H1 (cell line): ENCODE measurements around the gene PCDH8. TPM values are rescaled to one million over a fixed set of nuclear protein-coding genes. Genes with fewer than 3 reads are reported as not detected.

Experiments used
- CTCF ChIA-PET: fragments of 300-600 bp; sonication (Branson Sonifier 250); formaldehyde crosslinking; loops from one replicate; lab custom pipeline; 2021; ENCODE audit not compliant: partially characterized antibody; lab: Charles Lee
- POLR2A ChIA-PET: fragments of 300-600 bp; sonication (Branson Sonifier 250); formaldehyde crosslinking; loops from one replicate; lab custom pipeline; 2021; ENCODE audit warnings: inconsistent platforms; ENCODE audit not compliant: partially characterized antibody; lab: Charles Lee
- DNase-seq, 2 experiments: peaks; one replicate each; pipeline versions ENCODE4 v3.0.0 to v3.0.0-alpha.2; 2010 to 2022; ENCODE audit warnings: low spot score in 2 of 2, low read depth in 1 of 2, mixed read lengths in 1 of 2
- FAIRE-seq: peaks from 2 replicates; lab custom pipeline; 2011; peaks lifted over from hg19 to GRCh38; lab: Jason Lieb, UNC
- H2AFZ ChIP-seq: 2 replicates; pipeline ENCODE4 v1.8.1; 2012; ENCODE audit warnings: low read length, inconsistent platforms
- H2AK5ac ChIP-seq: 2 replicates; pipeline ENCODE4 v1.6.1; 2013; ENCODE audit warnings: low read depth, low read length
- H2BK120ac ChIP-seq: replicated peaks from 2 replicates; pipeline ENCODE3; 2013; ENCODE audit warnings: low read depth, low read length, inconsistent platforms
- H2BK12ac ChIP-seq: 2 replicates; pipeline ENCODE4 v1.6.1; 2013; ENCODE audit warnings: low read depth, low read length
- H2BK15ac ChIP-seq: 2 replicates; pipeline ENCODE4 v1.6.1; 2013; ENCODE audit warnings: low read length
- H2BK20ac ChIP-seq: 2 replicates; pipeline ENCODE4 v1.6.1; 2013; ENCODE audit warnings: low read length
- H2BK5ac ChIP-seq: 2 replicates; pipeline ENCODE4 v1.6.1; 2013; ENCODE audit warnings: low read depth, low read length
- H3K14ac ChIP-seq: 2 replicates; pipeline ENCODE4 v1.6.1; 2013; ENCODE audit warnings: inconsistent platforms; ENCODE audit not compliant: insufficient read length
- H3K18ac ChIP-seq: 2 replicates; pipeline ENCODE4 v1.6.1; 2013; ENCODE audit warnings: low read length; ENCODE audit errors: extremely low read depth
- H3K23ac ChIP-seq: 2 replicates; pipeline ENCODE4 v1.6.1; 2013; ENCODE audit warnings: inconsistent platforms; ENCODE audit not compliant: insufficient read length
- H3K23me2 ChIP-seq: 2 replicates; pipeline ENCODE4 v1.6.1; 2013; ENCODE audit warnings: low read depth, low read length
- H3K27ac ChIP-seq: 2 replicates; pipeline ENCODE4 v1.6.1; 2011; ENCODE audit warnings: low read depth, low read length, inconsistent platforms
- H3K27me3 ChIP-seq, 4 experiments: replicated peaks in 1 of 4; 1 replicate in 1 of 4; 2 replicates in 3 of 4; pipeline versions ENCODE4 v1.6.1 to v1.8.1; 2011 to 2013; ENCODE audit warnings: low read length in 3 of 4, mild to moderate bottlenecking in 3 of 4, inconsistent platforms in 2 of 4, mixed read lengths in 2 of 4, moderate library complexity in 1 of 4; ENCODE audit not compliant: control insufficient read depth in 3 of 4, insufficient read depth in 3 of 4; ENCODE audit errors: extremely low read depth in 1 of 4
- H3K36me3 ChIP-seq, 4 experiments: 2 replicates each; pipeline versions ENCODE4 v1.6.1 to v1.8.1; 2011 to 2013; ENCODE audit warnings: mild to moderate bottlenecking in 4 of 4, low read length in 3 of 4, moderate library complexity in 2 of 4, control low read depth in 1 of 4, inconsistent platforms in 1 of 4; ENCODE audit not compliant: insufficient read depth in 4 of 4, control insufficient read depth in 2 of 4
- H3K4ac ChIP-seq: replicated peaks from 2 replicates; pipeline ENCODE3; 2013; ENCODE audit warnings: low read length, low read depth, mixed read lengths, inconsistent platforms; ENCODE audit not compliant: insufficient read length
- H3K4me1 ChIP-seq, 4 experiments: replicated peaks in 1 of 4; 1 replicate in 1 of 4; 2 replicates in 3 of 4; pipeline versions ENCODE4 v1.6.1 to v1.8.1; 2011 to 2013; ENCODE audit warnings: low read length in 3 of 4, inconsistent platforms in 2 of 4, mixed read lengths in 1 of 4; ENCODE audit not compliant: insufficient read depth in 4 of 4, control insufficient read depth in 3 of 4
- H3K4me2 ChIP-seq, 2 experiments: 2 replicates each; pipeline versions ENCODE4 v1.6.1 to v1.8.1; 2011 to 2013; ENCODE audit warnings: low read depth in 2 of 2, low read length in 2 of 2, control low read depth in 1 of 2, inconsistent platforms in 1 of 2, mild to moderate bottlenecking in 1 of 2; ENCODE audit not compliant: insufficient read depth in 1 of 2
- H3K4me3 ChIP-seq, 4 experiments: fragments of 200-600, 300-600 bp in 1 of 4; sonication (generic), shearing (Covaris generic), sonication (Bioruptor Twin) in 1 of 4; 2 replicates each; pipeline versions ENCODE4 v1.5.1 to v1.8.1; 2011 to 2016; ENCODE audit warnings: low read length in 4 of 4, low read depth in 3 of 4, control low read depth in 2 of 4, inconsistent platforms in 2 of 4, mild to moderate bottlenecking in 2 of 4, mixed read lengths in 1 of 4, moderate library complexity in 1 of 4; ENCODE audit not compliant: insufficient read depth in 2 of 4; ENCODE audit errors: extremely low read depth in 1 of 4
- H3K56ac ChIP-seq: replicated peaks from 2 replicates; pipeline ENCODE3; 2013; ENCODE audit warnings: low read depth, mild to moderate bottlenecking, mixed read lengths, low read length, inconsistent platforms; ENCODE audit not compliant: insufficient read length
- H3K79me1 ChIP-seq: 2 replicates; pipeline ENCODE4 v1.6.1; 2013; ENCODE audit warnings: low read depth, low read length, control low read depth
- H3K79me2 ChIP-seq, 2 experiments: 2 replicates each; pipeline versions ENCODE4 v1.6.1 to v1.8.1; 2012 to 2013; ENCODE audit warnings: low read length in 2 of 2, mild to moderate bottlenecking in 2 of 2, inconsistent platforms in 1 of 2; ENCODE audit not compliant: insufficient read depth in 2 of 2, control insufficient read depth in 1 of 2
- H3K9ac ChIP-seq, 4 experiments: replicated peaks in 1 of 4; 1 replicate in 1 of 4; 2 replicates in 3 of 4; pipeline versions ENCODE4 v1.6.1 to v1.8.1; 2011 to 2013; ENCODE audit warnings: low read depth in 3 of 4, low read length in 3 of 4, control low read depth in 2 of 4, mild to moderate bottlenecking in 2 of 4, moderate library complexity in 2 of 4, inconsistent platforms in 1 of 4; ENCODE audit errors: extremely low read depth in 1 of 4
- H3K9me3 ChIP-seq, 2 experiments: 2 replicates each; pipeline versions ENCODE4 v1.6.1 to v1.8.1; 2012 to 2013; ENCODE audit warnings: mild to moderate bottlenecking in 2 of 2, moderate library complexity in 2 of 2, control low read depth in 1 of 2, inconsistent platforms in 1 of 2, low read depth in 1 of 2, low read length in 1 of 2, mixed read lengths in 1 of 2; ENCODE audit not compliant: insufficient read depth in 2 of 2
- H4K20me1 ChIP-seq, 2 experiments: replicated peaks in 1 of 2; 2 replicates each; pipeline versions ENCODE3 to v1.8.1; 2011 to 2013; ENCODE audit warnings: inconsistent platforms in 2 of 2, low read length in 2 of 2, mild to moderate bottlenecking in 1 of 2; ENCODE audit not compliant: insufficient read depth in 2 of 2, control insufficient read depth in 1 of 2
- H4K5ac ChIP-seq: 2 replicates; pipeline ENCODE4 v1.6.1; 2013; ENCODE audit warnings: low read length, low read depth, mixed read lengths, inconsistent platforms; ENCODE audit not compliant: insufficient read length
- H4K8ac ChIP-seq: 2 replicates; pipeline ENCODE4 v1.8.0; 2013; ENCODE audit warnings: mild to moderate bottlenecking, moderate library complexity, low read length, inconsistent platforms; ENCODE audit not compliant: insufficient read depth; ENCODE audit errors: extremely low read depth
- H4K91ac ChIP-seq: replicated peaks from 2 replicates; pipeline ENCODE3; 2013; ENCODE audit warnings: low read length, mixed read lengths, inconsistent platforms; ENCODE audit not compliant: insufficient read length
- ATF2 ChIP-seq: IDR thresholded peaks from 2 replicates; pipeline ENCODE4 v1.6.1; 2012; ENCODE audit warnings: low read length, inconsistent platforms
- CTCF ChIP-seq, 3 experiments: IDR thresholded peaks; 1 replicate in 2 of 3; 2 replicates in 1 of 3; pipeline versions ENCODE4 v1.5.1 to v1.6.1; 2011; ENCODE audit warnings: low read length in 3 of 3, mild to moderate bottlenecking in 3 of 3, inconsistent platforms in 2 of 3, low read depth in 1 of 3, moderate library complexity in 1 of 3; ENCODE audit not compliant: insufficient read depth in 1 of 3; ENCODE audit errors: control extremely low read depth in 1 of 3
- EGR1 ChIP-seq: IDR thresholded peaks from 2 replicates; pipeline ENCODE4 v1.6.1; 2011; ENCODE audit warnings: low read depth, low read length, borderline replicate concordance
- POU5F1 ChIP-seq: IDR thresholded peaks from 2 replicates; pipeline ENCODE4 v1.6.1; 2011; ENCODE audit warnings: low read depth, mild to moderate bottlenecking, low read length, moderate library complexity
- RBBP5 ChIP-seq: IDR thresholded peaks from 2 replicates; pipeline ENCODE4 v1.7.1; 2012; ENCODE audit warnings: low read depth, mild to moderate bottlenecking, inconsistent platforms, low read length, moderate library complexity, borderline replicate concordance
- SAP30 ChIP-seq: fragments of 300-600 bp; sonication (generic); IDR thresholded peaks from 2 replicates; pipeline ENCODE4 v1.7.1; 2012; ENCODE audit warnings: low read length, moderate library complexity, mild to moderate bottlenecking, inconsistent platforms; ENCODE audit not compliant: insufficient read depth, insufficient replicate concordance
- SIX5 ChIP-seq: IDR thresholded peaks from 2 replicates; pipeline ENCODE4 v1.6.1; 2011; ENCODE audit warnings: mild to moderate bottlenecking, low read depth, low read length
- TAF7 ChIP-seq: optimal IDR thresholded peaks from 2 replicates; pipeline ENCODE3; 2011; ENCODE audit warnings: low read depth, mild to moderate bottlenecking, inconsistent platforms, low read length, moderate library complexity, borderline replicate concordance
- TCF12 ChIP-seq: IDR thresholded peaks from 2 replicates; pipeline ENCODE4 v1.6.1; 2011; ENCODE audit warnings: low read depth, mild to moderate bottlenecking, low read length
- WGBS, 2 experiments: shearing (Covaris generic) in 1 of 2; methylation state at CpG; one replicate each; pipeline versions ENCODE4 v1.1.6 to v1.1.7; 2013 to 2015; ENCODE audit warnings: low lambda C conversion rate in 2 of 2, mixed read lengths in 2 of 2, inconsistent platforms in 1 of 2, low coverage in 1 of 2, missing lambda C conversion rate in 1 of 2; ENCODE audit not compliant: insufficient replicate concordance in 2 of 2, insufficient coverage in 1 of 2, insufficient read length in 1 of 2; ENCODE audit errors: extremely low coverage in 1 of 2, missing lambda C conversion rate in 1 of 2; 5-methylcytosine and 5-hydroxymethylcytosine counted together
- polyA plus RNA-seq, 7 experiments: library from polyadenylated mRNA; depleted of rRNA in 3 of 7; stranded (reverse) in 5 of 7; unstranded in 2 of 7; fragments of >200 nt in 5 of 7; fragments of 200-250 nt in 2 of 7; gene quantifications; 1 replicate in 5 of 7; 2 replicates in 1 of 7; 4 replicates in 1 of 7; pipeline versions ENCODE4 v1.2.1 to v1.2.3, GENCODE V29; 2011 to 2013; ENCODE audit warnings: missing spikeins in 2 of 7, mixed read lengths in 2 of 7
- total RNA-seq: library from RNA; stranded (reverse); fragmentation: NEBNext Ultra II Directional; extraction: Animal tissue kit (Norgen Biotek cat#: 25700); gene quantifications from 2 replicates; pipeline ENCODE4 v1.2.1, GENCODE V29; 2021

Gene PCDH8
- total and polyA plus RNA-seq, 2 of the 8 experiments (the other 6 are each of a cell fraction or from before 2014, with no cell fraction given) = 0.82 to 1.6 TPM

- no peak overlapping the region for H3K18ac ChIP-seq
- 0 out of 7 replicates have a peak, but pooled peaks cover 0 to 2% (median 0%) of the 10 kb centered on the region in 4 experiments for H3K27me3 ChIP-seq
- H3K9me3 ChIP-seq = peaks cover 1 to 6% of the 10 kb centered on the region in 2 experiments; a peak in 2 of 4 replicates
- no peak overlapping the region for H3K14ac ChIP-seq
- DNase-seq (no peak), FAIRE-seq (no peak)
- no peak overlapping the region for H2BK5ac ChIP-seq
- no peak overlapping the region for H2BK20ac ChIP-seq
- H3K79me2 ChIP-seq = no peaks in the 10 kb centered on the region
- H4K91ac ChIP-seq = no peak overlapping the region
- no peak overlapping the region for H3K4me2 ChIP-seq
- no peak overlapping the region for H4K8ac ChIP-seq
- H3K36me3 ChIP-seq = no peaks in the 10 kb centered on the region
- H4K20me1 ChIP-seq = no peaks in the 10 kb centered on the region
- H3K23me2 ChIP-seq = no peaks in the 10 kb centered on the region
- H2AFZ ChIP-seq = no peak overlapping the region
- no peak overlapping the region for H2BK15ac ChIP-seq
- no peaks in the 10 kb centered on the region for H3K79me1 ChIP-seq
- no peak overlapping the region for H2BK12ac ChIP-seq
- H4K5ac ChIP-seq = no peak overlapping the region
- no peak overlapping the region for H3K27ac ChIP-seq
- no peak overlapping the region for H2AK5ac ChIP-seq
- H2BK120ac ChIP-seq = no peak overlapping the region
- H3K23ac ChIP-seq = no peak overlapping the region
- H3K9ac ChIP-seq = no peak overlapping the region
- no peak overlapping the region for H3K4me3 ChIP-seq
- H3K4ac ChIP-seq = no peak overlapping the region
- WGBS, 2 experiments = 87% methylated on average over 3 of the region's 3 CpGs; no CpG with 5 or more reads in 1 of the 2 experiments
- ChIA-PET CTCF (interaction anchor here (1.0 to 17.1 kb wide), 6 partner anchors 8 to 98 kb away, joined by 3 to 177 read pairs (median 10); partner anchors contain the start of gene PCDH8), POLR2A (interaction anchor here (2.0 to 3.3 kb wide), 2 partner anchors 10 to 23 kb away, joined by 7 to 10 read pairs; no protein-coding TSS in a partner anchor)
- peaks cover 0 to 5% (median 2%) of the 10 kb centered on the region in 4 experiments; a peak in 2 of 7 replicates for H3K4me1 ChIP-seq
- H3K56ac ChIP-seq = no peak overlapping the region
- no peak for TF ChIP-seq TAF7
- no peak for TF ChIP-seq TCF12
- TF ChIP-seq ATF2 = no peak
- no peak for TF ChIP-seq RBBP5
- no peak for TF ChIP-seq CTCF (IDR thresholded peaks at IDR 0.05; ENCODE audit: control extremely low read depth in 1 of 3, insufficient read depth in 1 of 3, low read depth in 1 of 3, low read length in 3 of 3)
- no peak for TF ChIP-seq EGR1
- no peak for TF ChIP-seq SIX5
- TF ChIP-seq POU5F1 = no peak
- TF ChIP-seq SAP30 = no peak
Observed at GRCh38 chr13:52870143-52870542, 21.7 kb upstream of the PCDH8 start.
